H1 (cell line): ENCODE measurements around the gene CCDC102A. TPM values are rescaled to one million over a fixed set of nuclear protein-coding genes. Genes with fewer than 3 reads are reported as not detected.

Source experiments
- BRCA1 ChIP-seq: IDR thresholded peaks from 2 replicates; pipeline ENCODE4 v1.6.1; 2012; ENCODE audit warnings: low read depth, low read length, improper control_type of control experiment
- CREB1 ChIP-seq: IDR thresholded peaks from 2 replicates; pipeline ENCODE4 v1.6.1; 2012; ENCODE audit warnings: inconsistent platforms
- SP1 ChIP-seq: IDR thresholded peaks from 2 replicates; pipeline ENCODE4 v1.6.1; 2011; ENCODE audit warnings: low read depth, low read length
- SP4 ChIP-seq: IDR thresholded peaks from 2 replicates; pipeline ENCODE4 v1.6.1; 2012; ENCODE audit warnings: low read length, inconsistent platforms
- USF2 ChIP-seq: IDR thresholded peaks from 2 replicates; pipeline ENCODE4 v1.6.1; 2011; ENCODE audit warnings: low read length, improper control_type of control experiment
- ZNF274 ChIP-seq: IDR thresholded peaks from 2 replicates; pipeline ENCODE4 v1.7.0; 2012; ENCODE audit warnings: low read length, borderline replicate concordance; ENCODE audit errors: extremely low read depth
- polyA plus RNA-seq, 7 experiments: library from polyadenylated mRNA; depleted of rRNA in 3 of 7; stranded (reverse) in 5 of 7; unstranded in 2 of 7; fragments of >200 nt in 5 of 7; fragments of 200-250 nt in 2 of 7; gene quantifications; 1 replicate in 5 of 7; 2 replicates in 1 of 7; 4 replicates in 1 of 7; pipeline versions ENCODE4 v1.2.1 to v1.2.3, GENCODE V29; 2011 to 2013; ENCODE audit warnings: missing spikeins in 2 of 7, mixed read lengths in 2 of 7
- total RNA-seq: library from RNA; stranded (reverse); fragmentation: NEBNext Ultra II Directional; extraction: Animal tissue kit (Norgen Biotek cat#: 25700); gene quantifications from 2 replicates; pipeline ENCODE4 v1.2.1, GENCODE V29; 2021

CCDC102A gene
- total and polyA plus RNA-seq, 2 of the 8 experiments (the other 6 are each of a cell fraction or from before 2014, with no cell fraction given): 4.0 to 7.5 TPM

DNA sequence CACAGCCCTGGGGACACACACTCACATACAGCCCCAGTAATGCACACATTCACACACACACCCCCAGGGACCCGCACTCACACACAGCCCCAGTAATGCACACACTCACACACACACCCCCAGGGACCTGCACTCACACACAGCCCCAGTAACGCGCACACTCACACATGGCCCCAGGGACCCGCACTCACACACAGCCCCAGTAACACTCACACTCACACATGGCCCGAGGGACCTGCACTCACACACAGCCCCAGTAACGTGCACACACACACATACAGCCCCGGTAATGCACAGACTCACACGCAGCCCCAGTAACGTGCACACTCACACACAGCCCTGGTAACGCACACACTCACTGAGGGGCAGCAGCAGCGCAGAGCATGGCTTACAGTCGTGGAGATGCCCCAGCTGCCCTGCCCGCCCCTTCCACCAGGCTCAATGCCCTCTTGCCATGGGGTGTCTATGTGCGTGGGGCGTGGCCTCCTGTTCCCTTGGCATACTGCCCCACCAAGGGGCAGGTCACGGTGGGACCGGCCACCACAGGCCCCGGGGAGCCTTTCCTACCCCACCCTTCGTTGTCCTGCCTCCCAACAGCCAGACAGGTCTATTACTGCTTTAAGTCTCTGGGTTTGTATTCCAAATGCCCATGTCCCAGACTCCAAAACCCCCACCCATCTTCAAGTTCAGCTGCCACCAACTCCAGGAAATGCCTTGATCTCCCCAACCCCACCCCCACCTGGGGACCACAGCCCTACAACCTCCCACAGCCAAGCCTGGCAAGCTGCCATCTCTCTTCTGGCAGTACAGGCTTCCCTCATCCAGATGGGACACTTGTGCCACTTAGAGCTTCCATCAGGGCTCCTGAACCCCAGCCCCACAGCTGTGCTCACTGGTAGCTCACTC, 2.7 kb downstream of the CCDC102A start (continued):
- no peak for TF ChIP-seq ZNF274
- no peak for TF ChIP-seq SP1
- TF ChIP-seq BRCA1: no peak
- TF ChIP-seq USF2: no peak
- no peak for TF ChIP-seq CREB1
- no peak for TF ChIP-seq SP4
